Adrenal gland (tissue), 5 donors: ENCODE results near the gene DNHD1.

ENCODE experiments used
- CTCF ChIP-seq, 6 experiments: fragments of 450-650 bp in 4 of 6; fragments of 200-600 bp in 2 of 6; sonication (generic) in 1 of 6; IDR thresholded peaks; 1 replicate in 5 of 6; 2 replicates in 1 of 6; pipeline versions ENCODE4 v1.5.1 to v1.8.0; 2016 to 2021; ENCODE audit warnings: antibody characterized with exemption in 6 of 6, mild to moderate bottlenecking in 2 of 6, moderate library complexity in 1 of 6
- POLR2A ChIP-seq, 2 donors: fragments of 450-650 bp; IDR thresholded peaks; one replicate each; pipeline ENCODE4 v1.6.1; 2017; ENCODE audit warnings: antibody characterized with exemption in 2 of 2, mild to moderate bottlenecking in 2 of 2, moderate library complexity in 1 of 2
- donor health status: DM: no; HTN: no; CAD: no.

GRCh38 chr11:6539748-6540268 is 42.7 kb downstream of the DNHD1 start:
- TF ChIP-seq CTCF (IDR thresholded peaks at IDR 0.05) (no peak), POLR2A (IDR thresholded peaks at IDR 0.05) (no peak)
